B cell (primary cell): ENCODE results near the gene PSMF1.

ENCODE experiments used
- CTCF ChIP-seq: fragments of 200-600 bp; IDR thresholded peaks from one replicate; pipeline ENCODE4 v1.8.0; 2022; ENCODE audit warnings: antibody characterized with exemption, mild to moderate bottlenecking
- EZH2 ChIP-seq: IDR thresholded peaks from 2 replicates; pipeline ENCODE4 v1.6.1; 2012; ENCODE audit warnings: borderline replicate concordance, low read depth, mild to moderate bottlenecking, moderate library complexity, low read length; ENCODE audit not compliant: insufficient read depth, poor library complexity, severe bottlenecking

GRCh38 chr20:1190847-1191246 lies 72.4 kb downstream of the PSMF1 start:
- no peak for TF ChIP-seq CTCF
- TF ChIP-seq EZH2: no peak
